H1 (cell line): ENCODE results near the gene SLC22A23. TPM values are rescaled to one million over a fixed set of nuclear protein-coding genes. Genes with fewer than 3 reads are reported as not detected.

ENCODE experiments used
- CTCF ChIA-PET: fragments of 300-600 bp; sonication (Branson Sonifier 250); formaldehyde crosslinking; loops from one replicate; lab custom pipeline; 2021; ENCODE audit not compliant: partially characterized antibody; lab: Charles Lee
- POLR2A ChIA-PET: fragments of 300-600 bp; sonication (Branson Sonifier 250); formaldehyde crosslinking; loops from one replicate; lab custom pipeline; 2021; ENCODE audit warnings: inconsistent platforms; ENCODE audit not compliant: partially characterized antibody; lab: Charles Lee
- DNase-seq, 2 experiments: peaks; one replicate each; pipeline versions ENCODE4 v3.0.0 to v3.0.0-alpha.2; 2010 to 2022; ENCODE audit warnings: low spot score in 2 of 2, low read depth in 1 of 2, mixed read lengths in 1 of 2
- FAIRE-seq: peaks from 2 replicates; lab custom pipeline; 2011; peaks lifted over from hg19 to GRCh38; lab: Jason Lieb, UNC
- H2AFZ ChIP-seq: 2 replicates; pipeline ENCODE4 v1.8.1; 2012; ENCODE audit warnings: low read length, inconsistent platforms
- H2AK5ac ChIP-seq: 2 replicates; pipeline ENCODE4 v1.6.1; 2013; ENCODE audit warnings: low read depth, low read length
- H2BK120ac ChIP-seq: replicated peaks from 2 replicates; pipeline ENCODE3; 2013; ENCODE audit warnings: low read depth, low read length, inconsistent platforms
- H2BK12ac ChIP-seq: 2 replicates; pipeline ENCODE4 v1.6.1; 2013; ENCODE audit warnings: low read depth, low read length
- H2BK15ac ChIP-seq: 2 replicates; pipeline ENCODE4 v1.6.1; 2013; ENCODE audit warnings: low read length
- H2BK20ac ChIP-seq: 2 replicates; pipeline ENCODE4 v1.6.1; 2013; ENCODE audit warnings: low read length
- H2BK5ac ChIP-seq: 2 replicates; pipeline ENCODE4 v1.6.1; 2013; ENCODE audit warnings: low read depth, low read length
- H3K14ac ChIP-seq: 2 replicates; pipeline ENCODE4 v1.6.1; 2013; ENCODE audit warnings: inconsistent platforms; ENCODE audit not compliant: insufficient read length
- H3K18ac ChIP-seq: 2 replicates; pipeline ENCODE4 v1.6.1; 2013; ENCODE audit warnings: low read length; ENCODE audit errors: extremely low read depth
- H3K23ac ChIP-seq: 2 replicates; pipeline ENCODE4 v1.6.1; 2013; ENCODE audit warnings: inconsistent platforms; ENCODE audit not compliant: insufficient read length
- H3K23me2 ChIP-seq: 2 replicates; pipeline ENCODE4 v1.6.1; 2013; ENCODE audit warnings: low read depth, low read length
- H3K27ac ChIP-seq: 2 replicates; pipeline ENCODE4 v1.6.1; 2011; ENCODE audit warnings: low read depth, low read length, inconsistent platforms
- H3K27me3 ChIP-seq, 4 experiments: replicated peaks in 1 of 4; 1 replicate in 1 of 4; 2 replicates in 3 of 4; pipeline versions ENCODE4 v1.6.1 to v1.8.1; 2011 to 2013; ENCODE audit warnings: low read length in 3 of 4, mild to moderate bottlenecking in 3 of 4, inconsistent platforms in 2 of 4, mixed read lengths in 2 of 4, moderate library complexity in 1 of 4; ENCODE audit not compliant: control insufficient read depth in 3 of 4, insufficient read depth in 3 of 4; ENCODE audit errors: extremely low read depth in 1 of 4
- H3K36me3 ChIP-seq, 4 experiments: 2 replicates each; pipeline versions ENCODE4 v1.6.1 to v1.8.1; 2011 to 2013; ENCODE audit warnings: mild to moderate bottlenecking in 4 of 4, low read length in 3 of 4, moderate library complexity in 2 of 4, control low read depth in 1 of 4, inconsistent platforms in 1 of 4; ENCODE audit not compliant: insufficient read depth in 4 of 4, control insufficient read depth in 2 of 4
- H3K4ac ChIP-seq: replicated peaks from 2 replicates; pipeline ENCODE3; 2013; ENCODE audit warnings: low read length, low read depth, mixed read lengths, inconsistent platforms; ENCODE audit not compliant: insufficient read length
- H3K4me1 ChIP-seq, 4 experiments: replicated peaks in 1 of 4; 1 replicate in 1 of 4; 2 replicates in 3 of 4; pipeline versions ENCODE4 v1.6.1 to v1.8.1; 2011 to 2013; ENCODE audit warnings: low read length in 3 of 4, inconsistent platforms in 2 of 4, mixed read lengths in 1 of 4; ENCODE audit not compliant: insufficient read depth in 4 of 4, control insufficient read depth in 3 of 4
- H3K4me2 ChIP-seq, 2 experiments: 2 replicates each; pipeline versions ENCODE4 v1.6.1 to v1.8.1; 2011 to 2013; ENCODE audit warnings: low read depth in 2 of 2, low read length in 2 of 2, control low read depth in 1 of 2, inconsistent platforms in 1 of 2, mild to moderate bottlenecking in 1 of 2; ENCODE audit not compliant: insufficient read depth in 1 of 2
- H3K4me3 ChIP-seq, 4 experiments: fragments of 200-600, 300-600 bp in 1 of 4; sonication (generic), shearing (Covaris generic), sonication (Bioruptor Twin) in 1 of 4; 2 replicates each; pipeline versions ENCODE4 v1.5.1 to v1.8.1; 2011 to 2016; ENCODE audit warnings: low read length in 4 of 4, low read depth in 3 of 4, control low read depth in 2 of 4, inconsistent platforms in 2 of 4, mild to moderate bottlenecking in 2 of 4, mixed read lengths in 1 of 4, moderate library complexity in 1 of 4; ENCODE audit not compliant: insufficient read depth in 2 of 4; ENCODE audit errors: extremely low read depth in 1 of 4
- H3K56ac ChIP-seq: replicated peaks from 2 replicates; pipeline ENCODE3; 2013; ENCODE audit warnings: low read depth, mild to moderate bottlenecking, mixed read lengths, low read length, inconsistent platforms; ENCODE audit not compliant: insufficient read length
- H3K79me1 ChIP-seq: 2 replicates; pipeline ENCODE4 v1.6.1; 2013; ENCODE audit warnings: low read depth, low read length, control low read depth
- H3K79me2 ChIP-seq, 2 experiments: 2 replicates each; pipeline versions ENCODE4 v1.6.1 to v1.8.1; 2012 to 2013; ENCODE audit warnings: low read length in 2 of 2, mild to moderate bottlenecking in 2 of 2, inconsistent platforms in 1 of 2; ENCODE audit not compliant: insufficient read depth in 2 of 2, control insufficient read depth in 1 of 2
- H3K9ac ChIP-seq, 4 experiments: replicated peaks in 1 of 4; 1 replicate in 1 of 4; 2 replicates in 3 of 4; pipeline versions ENCODE4 v1.6.1 to v1.8.1; 2011 to 2013; ENCODE audit warnings: low read depth in 3 of 4, low read length in 3 of 4, control low read depth in 2 of 4, mild to moderate bottlenecking in 2 of 4, moderate library complexity in 2 of 4, inconsistent platforms in 1 of 4; ENCODE audit errors: extremely low read depth in 1 of 4
- H3K9me3 ChIP-seq, 2 experiments: 2 replicates each; pipeline versions ENCODE4 v1.6.1 to v1.8.1; 2012 to 2013; ENCODE audit warnings: mild to moderate bottlenecking in 2 of 2, moderate library complexity in 2 of 2, control low read depth in 1 of 2, inconsistent platforms in 1 of 2, low read depth in 1 of 2, low read length in 1 of 2, mixed read lengths in 1 of 2; ENCODE audit not compliant: insufficient read depth in 2 of 2
- H4K20me1 ChIP-seq, 2 experiments: replicated peaks in 1 of 2; 2 replicates each; pipeline versions ENCODE3 to v1.8.1; 2011 to 2013; ENCODE audit warnings: inconsistent platforms in 2 of 2, low read length in 2 of 2, mild to moderate bottlenecking in 1 of 2; ENCODE audit not compliant: insufficient read depth in 2 of 2, control insufficient read depth in 1 of 2
- H4K5ac ChIP-seq: 2 replicates; pipeline ENCODE4 v1.6.1; 2013; ENCODE audit warnings: low read length, low read depth, mixed read lengths, inconsistent platforms; ENCODE audit not compliant: insufficient read length
- H4K8ac ChIP-seq: 2 replicates; pipeline ENCODE4 v1.8.0; 2013; ENCODE audit warnings: mild to moderate bottlenecking, moderate library complexity, low read length, inconsistent platforms; ENCODE audit not compliant: insufficient read depth; ENCODE audit errors: extremely low read depth
- H4K91ac ChIP-seq: replicated peaks from 2 replicates; pipeline ENCODE3; 2013; ENCODE audit warnings: low read length, mixed read lengths, inconsistent platforms; ENCODE audit not compliant: insufficient read length
- CBX5 ChIP-seq: fragments of 300-800, 300-1000 bp; sonication (generic); IDR thresholded peaks from 2 replicates; pipeline ENCODE4 v1.7.1; 2016; ENCODE audit warnings: antibody characterized with exemption, low read length, low read depth
- EP300 ChIP-seq, 2 experiments: IDR thresholded peaks; 1 replicate in 1 of 2; 2 replicates in 1 of 2; pipeline ENCODE4 v1.6.1; 2011 to 2012; ENCODE audit warnings: low read depth in 2 of 2, low read length in 2 of 2, mild to moderate bottlenecking in 2 of 2, borderline replicate concordance in 1 of 2, inconsistent platforms in 1 of 2, moderate library complexity in 1 of 2
- JUND ChIP-seq: IDR thresholded peaks from 2 replicates; pipeline ENCODE4 v1.6.1; 2011; ENCODE audit warnings: mild to moderate bottlenecking, improper control_type of control experiment, low read length
- KDM5A ChIP-seq: fragments of 200-600 bp; IDR thresholded peaks from 2 replicates; pipeline ENCODE4 v1.7.1; 2012; ENCODE audit warnings: mild to moderate bottlenecking, low read length, inconsistent platforms, mixed read lengths
- NANOG ChIP-seq: IDR thresholded peaks from 2 replicates; pipeline ENCODE4 v1.6.1; 2011; ENCODE audit warnings: low read length, low read depth, mild to moderate bottlenecking, inconsistent platforms; ENCODE audit not compliant: insufficient read depth, poor library complexity, severe bottlenecking
- PHF8 ChIP-seq: fragments of 200-600 bp; sonication (generic); conservative IDR thresholded peaks from 2 replicates; pipeline ENCODE4 v1.7.1; 2012; ENCODE audit warnings: low read depth, mild to moderate bottlenecking, inconsistent platforms, low read length, moderate library complexity
- RBBP5 ChIP-seq: IDR thresholded peaks from 2 replicates; pipeline ENCODE4 v1.7.1; 2012; ENCODE audit warnings: low read depth, mild to moderate bottlenecking, inconsistent platforms, low read length, moderate library complexity, borderline replicate concordance
- RXRA ChIP-seq: IDR thresholded peaks from 2 replicates; pipeline ENCODE4 v1.6.1; 2011; ENCODE audit warnings: low read depth, mild to moderate bottlenecking, low read length, moderate library complexity; ENCODE audit not compliant: insufficient read depth
- SP1 ChIP-seq: IDR thresholded peaks from 2 replicates; pipeline ENCODE4 v1.6.1; 2011; ENCODE audit warnings: low read depth, low read length
- SP2 ChIP-seq: IDR thresholded peaks from 2 replicates; pipeline ENCODE4 v1.6.1; 2012; ENCODE audit warnings: mild to moderate bottlenecking, low read length, inconsistent platforms
- SUZ12 ChIP-seq: fragments of 200-600 bp; sonication (generic); IDR thresholded peaks from 2 replicates; pipeline ENCODE4 v1.6.1; 2012; ENCODE audit warnings: mild to moderate bottlenecking, inconsistent platforms, low read length, moderate library complexity, mixed read lengths
- TAF7 ChIP-seq: optimal IDR thresholded peaks from 2 replicates; pipeline ENCODE3; 2011; ENCODE audit warnings: low read depth, mild to moderate bottlenecking, inconsistent platforms, low read length, moderate library complexity, borderline replicate concordance
- WGBS, 2 experiments: shearing (Covaris generic) in 1 of 2; methylation state at CpG; one replicate each; pipeline versions ENCODE4 v1.1.6 to v1.1.7; 2013 to 2015; ENCODE audit warnings: low lambda C conversion rate in 2 of 2, mixed read lengths in 2 of 2, inconsistent platforms in 1 of 2, low coverage in 1 of 2, missing lambda C conversion rate in 1 of 2; ENCODE audit not compliant: insufficient replicate concordance in 2 of 2, insufficient coverage in 1 of 2, insufficient read length in 1 of 2; ENCODE audit errors: extremely low coverage in 1 of 2, missing lambda C conversion rate in 1 of 2; 5-methylcytosine and 5-hydroxymethylcytosine counted together
- polyA plus RNA-seq, 7 experiments: library from polyadenylated mRNA; depleted of rRNA in 3 of 7; stranded (reverse) in 5 of 7; unstranded in 2 of 7; fragments of >200 nt in 5 of 7; fragments of 200-250 nt in 2 of 7; gene quantifications; 1 replicate in 5 of 7; 2 replicates in 1 of 7; 4 replicates in 1 of 7; pipeline versions ENCODE4 v1.2.1 to v1.2.3, GENCODE V29; 2011 to 2013; ENCODE audit warnings: missing spikeins in 2 of 7, mixed read lengths in 2 of 7
- total RNA-seq: library from RNA; stranded (reverse); fragmentation: NEBNext Ultra II Directional; extraction: Animal tissue kit (Norgen Biotek cat#: 25700); gene quantifications from 2 replicates; pipeline ENCODE4 v1.2.1, GENCODE V29; 2021

SLC22A23 gene
- total and polyA plus RNA-seq, 2 of the 8 experiments (the other 6 are each of a cell fraction or from before 2014, with no cell fraction given): 9.9 to 38.4 TPM

DNA sequence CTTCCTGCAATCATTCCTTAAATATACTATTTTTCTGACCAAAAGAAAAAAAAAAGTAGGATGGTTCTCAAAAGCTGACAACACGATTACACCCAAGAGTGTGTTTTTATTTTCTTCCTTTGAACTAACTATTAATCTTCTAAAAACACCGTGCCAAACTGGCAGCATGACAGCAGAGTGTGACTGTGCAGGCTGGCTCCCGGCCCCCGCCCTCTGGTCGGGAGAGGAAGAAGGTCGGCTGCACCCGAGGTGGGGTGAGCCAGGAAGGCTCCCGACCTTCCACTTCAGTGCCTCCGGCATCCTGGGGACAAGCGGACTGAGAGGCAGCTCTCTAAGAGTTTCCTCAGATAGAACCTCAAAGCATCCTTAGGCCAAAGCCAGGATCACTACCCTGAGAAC lies 29.2 kb downstream of the SLC22A23 start:
- no peak overlapping the region for H3K4me2 ChIP-seq
- no peaks in the 10 kb centered on the region; the same call in 1 of the 2 replicates for H3K23me2 ChIP-seq
- FAIRE-seq (no peak), DNase-seq (no peak)
- TF ChIP-seq SP2 (no peak), JUND (no peak), SUZ12 (no peak), KDM5A (no peak), CBX5 (no peak), EP300 (IDR thresholded peaks at IDR 0.05; ENCODE audit: borderline replicate concordance in 1 of 2, low read depth in 2 of 2, low read length in 2 of 2) (no peak), TAF7 (no peak), SP1 (no peak), NANOG (no peak), RBBP5 (no peak), PHF8 (no peak), RXRA (no peak)
- 94% methylated on average over 6 of the region's 10 CpGs; no CpG with 5 or more reads in 1 of the 2 experiments for WGBS, 2 experiments
- ChIA-PET POLR2A (interaction anchor here (1.8 kb wide), 1 partner anchor 31 kb away, joined by 8 read pairs; no protein-coding TSS in a partner anchor), CTCF (interaction anchor here (0.9 to 3.3 kb wide), 7 partner anchors 12 to 421 kb away, joined by 3 to 23 read pairs (median 3); partner anchors contain the start of gene FAM50B)
- no peak overlapping the region for H3K9ac ChIP-seq
- peaks cover 16 to 29% (median 24%) of the 10 kb centered on the region in 4 experiments for H3K4me1 ChIP-seq
- H4K91ac ChIP-seq: no peak overlapping the region
- H4K20me1 ChIP-seq: no peaks in the 10 kb centered on the region
- H2BK12ac ChIP-seq: 0 out of 2 replicates have a peak overlapping the region, but pooled peaks have one; percentile 64
- no peak overlapping the region for H3K4me3 ChIP-seq
- H2AFZ ChIP-seq: no peak overlapping the region
- H3K14ac ChIP-seq: no peak overlapping the region
- H3K18ac ChIP-seq: 0 out of 2 replicates have a peak overlapping the region, but pooled peaks have one; percentile 66
- no peak overlapping the region for H4K8ac ChIP-seq
- H2BK15ac ChIP-seq: no peak overlapping the region
- no peaks in the 10 kb centered on the region for H3K9me3 ChIP-seq
- no peak overlapping the region for H3K4ac ChIP-seq
- H3K23ac ChIP-seq: no peak overlapping the region
- no peaks in the 10 kb centered on the region for H3K27me3 ChIP-seq
- no peak overlapping the region for H4K5ac ChIP-seq
- H3K79me2 ChIP-seq: peaks cover 0 to 60% of the 10 kb centered on the region in 2 experiments; a peak in 2 of 4 replicates
- peak overlapping the region; percentile 36; the same call in 1 of the 2 replicates for H2BK5ac ChIP-seq
- H2AK5ac ChIP-seq: 0 out of 2 replicates have a peak overlapping the region, but pooled peaks have one; percentile 80
- no peak overlapping the region for H3K27ac ChIP-seq
- H2BK120ac ChIP-seq: no peak overlapping the region
- no peaks in the 10 kb centered on the region for H3K36me3 ChIP-seq
- H2BK20ac ChIP-seq: no peak overlapping the region; the same call in 1 of the 2 replicates
- H3K56ac ChIP-seq: no peak overlapping the region
- H3K79me1 ChIP-seq: peaks cover 9% of the 10 kb centered on the region
